T-cell (primary cell): ENCODE data around the gene COL4A3. TPM values are rescaled to one million over a fixed set of nuclear protein-coding genes. Genes with fewer than 3 reads are reported as not detected.

Experiments used
- ATAC-seq, 4 experiments: fragments of 200-7000 bp in 3 of 4; fragments of 150-1000 bp in 1 of 4; cut with Tn5 transposase; replicated peaks in 1 of 4; 1 replicate in 3 of 4; 2 replicates in 1 of 4; pipeline ENCODE4 v1.10.0; 2021; ENCODE audit warnings: moderate library complexity in 3 of 4, mild to moderate bottlenecking in 2 of 4, moderate number of reproducible peaks in 1 of 4
- CTCF ChIA-PET, 2 donors: fragments of 300-600 bp; sonication (Branson Sonifier 250); formaldehyde crosslinking; loops; one replicate each; lab custom pipeline; 2022; ENCODE audit warnings: antibody characterized with exemption in 2 of 2; lab: Charles Lee
- POLR2A ChIA-PET, 2 donors: fragments of 300-600 bp; sonication (Branson Sonifier 250); formaldehyde crosslinking; loops; one replicate each; lab custom pipeline; 2022; ENCODE audit warnings: antibody characterized with exemption in 2 of 2; lab: Charles Lee
- DNase-seq, 35 experiments: peaks; one replicate each; pipeline versions ENCODE4 v3.0.0 to v3.0.0-alpha.2; 2013 to 2023
- H3K27ac ChIP-seq: one replicate; pipeline ENCODE4 v1.5.1; 2013; ENCODE audit warnings: low read length
- H3K27me3 ChIP-seq, 2 experiments: replicated peaks in 1 of 2; 1 replicate in 1 of 2; 2 replicates in 1 of 2; pipeline versions ENCODE4 v1.6.1 to v1.7.0; 2013; ENCODE audit warnings: low read length in 1 of 2, mixed read lengths in 1 of 2; ENCODE audit not compliant: control insufficient read depth in 2 of 2, insufficient read depth in 2 of 2; ENCODE audit errors: extremely low read depth in 1 of 2
- H3K36me3 ChIP-seq, 2 donors: 1 replicate in 1 of 2; 2 replicates in 1 of 2; pipeline versions ENCODE4 v1.6.1 to v1.7.0; 2013; ENCODE audit warnings: low read length in 1 of 2; ENCODE audit not compliant: control insufficient read depth in 2 of 2, insufficient read depth in 1 of 2; ENCODE audit errors: extremely low read depth in 1 of 2
- H3K4me1 ChIP-seq, 2 experiments: 1 replicate in 1 of 2; 2 replicates in 1 of 2; pipeline versions ENCODE4 v1.6.1 to v1.7.0; 2013; ENCODE audit warnings: low read length in 2 of 2, mixed read lengths in 1 of 2; ENCODE audit not compliant: insufficient read depth in 2 of 2, control insufficient read depth in 1 of 2; ENCODE audit errors: extremely low read depth in 1 of 2
- H3K4me3 ChIP-seq, 2 donors: 1 replicate in 1 of 2; 2 replicates in 1 of 2; pipeline versions ENCODE4 v1.5.1 to v1.7.0; 2013; ENCODE audit warnings: mild to moderate bottlenecking in 2 of 2, low read length in 1 of 2, moderate library complexity in 1 of 2; ENCODE audit not compliant: control insufficient read depth in 1 of 2; ENCODE audit errors: extremely low read depth in 1 of 2
- H3K9me3 ChIP-seq: 2 replicates; pipeline ENCODE4 v1.7.0; 2013
- H3K27ac Mint-ChIP-seq, 2 donors: one replicate each; pipeline ENCODE4 v1.8.0; 2020 to 2021; ENCODE audit warnings: mild to moderate bottlenecking in 2 of 2, mixed read lengths in 2 of 2
- H3K27me3 Mint-ChIP-seq, 2 donors: one replicate each; pipeline ENCODE4 v1.8.0; 2021 to 2022; ENCODE audit warnings: mixed read lengths in 2 of 2
- H3K36me3 Mint-ChIP-seq: one replicate; pipeline ENCODE4 v1.8.0; 2021; ENCODE audit warnings: mixed read lengths
- H3K4me1 Mint-ChIP-seq, 3 donors: one replicate each; pipeline ENCODE4 v1.8.0; 2020 to 2022; ENCODE audit warnings: mixed read lengths in 3 of 3, mild to moderate bottlenecking in 1 of 3
- H3K4me3 Mint-ChIP-seq, 3 donors: one replicate each; pipeline ENCODE4 v1.8.0; 2020 to 2022; ENCODE audit warnings: mild to moderate bottlenecking in 3 of 3, mixed read lengths in 3 of 3, moderate library complexity in 3 of 3
- H3K9me3 Mint-ChIP-seq, 3 donors: one replicate each; pipeline ENCODE4 v1.8.0; 2020 to 2022; ENCODE audit warnings: mixed read lengths in 3 of 3
- WGBS: methylation state at CpG from one replicate; pipeline ENCODE4 v1.1.5; 2013; ENCODE audit warnings: missing lambda C conversion rate; ENCODE audit not compliant: insufficient coverage; 5-methylcytosine and 5-hydroxymethylcytosine counted together
- total RNA-seq, 35 experiments: library from RNA in 6 of 35; stranded (reverse) in 6 of 35; fragments of 120-200 nt in 1 of 35; gene quantifications; one replicate each; pipeline versions ENCODE4 v1.2.1 to v1.2.4 and lab custom pipeline; 2013 to 2026

The COL4A3 gene
- total RNA-seq, 5 donors from 2014 or later (not counting 1 experiment from before 2014, with no cell fraction given) = 0.35 to 0.65 (median 0.56) TPM

GRCh38 chr2:227296671-227297405 is 132.4 kb downstream of the COL4A3 start:
- no peaks in the 10 kb centered on the region for H3K36me3 ChIP-seq
- Mint-ChIP-seq H3K4me1 (no peaks in the 10 kb centered on the region), H3K36me3 (no peaks in the 10 kb centered on the region), H3K27ac (no peak overlapping the region), H3K4me3 (no peak overlapping the region), H3K9me3 (no peaks in the 10 kb centered on the region), H3K27me3 (no peaks in the 10 kb centered on the region)
- no peak overlapping the region for H3K27ac ChIP-seq
- ATAC-seq = no peak
- H3K27me3 ChIP-seq = no peaks in the 10 kb centered on the region
- CTCF ChIA-PET = no interaction called here
- WGBS = no CpG with 5 or more reads among the region's 3 CpGs
- DNase-seq = no peak
- no peak overlapping the region for H3K4me3 ChIP-seq
- POLR2A ChIA-PET = interaction anchor here in 1 of 2 donors (0.6 kb wide), 1 partner anchor 1541 kb away, joined by 3 read pairs; no protein-coding TSS in a partner anchor
- H3K4me1 ChIP-seq = no peaks in the 10 kb centered on the region
- H3K9me3 ChIP-seq = no peaks in the 10 kb centered on the region

GRCh38 chr2:227301523-227301922 is 137.1 kb downstream of the COL4A3 start:
- no peak for ATAC-seq
- no peak overlapping the region for H3K4me3 Mint-ChIP-seq
- CTCF ChIA-PET = no interaction called here
- H3K36me3 ChIP-seq = no peaks in the 10 kb centered on the region
- no CpG with 5 or more reads among the region's 1 CpG for WGBS
- H3K4me1 ChIP-seq = no peaks in the 10 kb centered on the region
- H3K27me3 Mint-ChIP-seq = no peaks in the 10 kb centered on the region
- H3K9me3 ChIP-seq = no peaks in the 10 kb centered on the region
- H3K4me1 Mint-ChIP-seq = no peaks in the 10 kb centered on the region
- no peak overlapping the region for H3K27ac Mint-ChIP-seq
- POLR2A ChIA-PET = no interaction called here
- no peaks in the 10 kb centered on the region for H3K9me3 Mint-ChIP-seq
- H3K4me3 ChIP-seq = no peak overlapping the region
- H3K27ac ChIP-seq = no peak overlapping the region
- no peak for DNase-seq
- H3K27me3 ChIP-seq = no peaks in the 10 kb centered on the region
- H3K36me3 Mint-ChIP-seq = peaks cover 2% of the 10 kb centered on the region

- H3K27ac Mint-ChIP-seq = no peak overlapping the region
- H3K4me1 Mint-ChIP-seq = no peaks in the 10 kb centered on the region
- H3K9me3 Mint-ChIP-seq = no peaks in the 10 kb centered on the region
- Histone ChIP-seq H3K4me1 (no peaks in the 10 kb centered on the region), H3K9me3 (no peaks in the 10 kb centered on the region), H3K27ac (no peak overlapping the region), H3K4me3 (no peak overlapping the region), H3K36me3 (no peaks in the 10 kb centered on the region), H3K27me3 (no peaks in the 10 kb centered on the region)
- H3K27me3 Mint-ChIP-seq = peaks cover 0 to 3% of the 10 kb centered on the region in 2 donors
- CTCF ChIA-PET = no interaction called here
- POLR2A ChIA-PET = no interaction called here
- H3K36me3 Mint-ChIP-seq = peaks cover 2% of the 10 kb centered on the region
- no peak overlapping the region for H3K4me3 Mint-ChIP-seq
- 43% methylated on average over 1 of the region's 4 CpGs for WGBS
- ATAC-seq (no peak), DNase-seq (no peak)
These were observed 144.4 kb downstream of the COL4A3 start for GRCh38 chr2:227308784-227309183.

GRCh38 chr2:227310756-227311110 is 146.3 kb downstream of the COL4A3 start:
- Histone ChIP-seq H3K36me3 (no peaks in the 10 kb centered on the region), H3K4me3 (no peak overlapping the region), H3K27ac (no peak overlapping the region), H3K27me3 (no peaks in the 10 kb centered on the region), H3K9me3 (no peaks in the 10 kb centered on the region), H3K4me1 (no peaks in the 10 kb centered on the region)
- Mint-ChIP-seq H3K36me3 (no peaks in the 10 kb centered on the region), H3K4me3 (no peak overlapping the region), H3K27ac (no peak overlapping the region), H3K9me3 (no peaks in the 10 kb centered on the region), H3K27me3 (peaks cover 0 to 3% of the 10 kb centered on the region in 2 donors), H3K4me1 (no peaks in the 10 kb centered on the region)
- POLR2A ChIA-PET = no interaction called here
- no peak for DNase-seq
- CTCF ChIA-PET = no interaction called here
- 71% methylated on average over 1 of the region's 4 CpGs for WGBS
- no peak for ATAC-seq

- peaks cover 0 to 4% of the 10 kb centered on the region in 2 experiments for H3K27me3 ChIP-seq
- no peaks in the 10 kb centered on the region for H3K36me3 ChIP-seq
- H3K4me3 ChIP-seq = no peak overlapping the region
- Mint-ChIP-seq H3K36me3 (peaks cover 3% of the 10 kb centered on the region), H3K4me3 (no peak overlapping the region), H3K27me3 (peaks cover 0 to 3% of the 10 kb centered on the region in 2 donors), H3K4me1 (no peaks in the 10 kb centered on the region), H3K27ac (no peak overlapping the region), H3K9me3 (no peaks in the 10 kb centered on the region)
- no peak overlapping the region for H3K27ac ChIP-seq
- no peaks in the 10 kb centered on the region for H3K9me3 ChIP-seq
- ATAC-seq (no peak), DNase-seq (no peak)
- ChIA-PET CTCF (no interaction called here), POLR2A (no interaction called here)
- no peaks in the 10 kb centered on the region for H3K4me1 ChIP-seq
- 100% methylated on average over 3 of the region's 5 CpGs for WGBS
These were observed 147.6 kb downstream of the COL4A3 start for GRCh38 chr2:227311861-227312506.

- ATAC-seq = no peak
- no CpG with 5 or more reads among the region's 2 CpGs for WGBS
- Histone ChIP-seq H3K36me3 (no peaks in the 10 kb centered on the region), H3K27me3 (peaks cover 0 to 4% of the 10 kb centered on the region in 2 experiments), H3K4me3 (no peak overlapping the region), H3K4me1 (no peaks in the 10 kb centered on the region), H3K9me3 (no peaks in the 10 kb centered on the region), H3K27ac (no peak overlapping the region)
- POLR2A ChIA-PET = no interaction called here
- peaks cover 0 to 2% (median 0%) of the 10 kb centered on the region in 3 donors for H3K9me3 Mint-ChIP-seq
- peaks cover 1 to 3% of the 10 kb centered on the region in 2 donors for H3K27me3 Mint-ChIP-seq
- no peak for DNase-seq
- CTCF ChIA-PET = no interaction called here
- H3K4me1 Mint-ChIP-seq = no peaks in the 10 kb centered on the region
- H3K27ac Mint-ChIP-seq = no peak overlapping the region
- H3K4me3 Mint-ChIP-seq = no peak overlapping the region
- peaks cover 5% of the 10 kb centered on the region for H3K36me3 Mint-ChIP-seq
These were observed 148.2 kb downstream of the COL4A3 start for GRCh38 chr2:227312579-227312978.
